ENCODE data around the gene YWHAE. TPM values are rescaled to one million over a fixed set of nuclear protein-coding genes. Genes with fewer than 3 reads are reported as not detected.

The YWHAE gene
- total RNA-seq, 1 experiment from 2014 or later: 1,282 TPM

GRCh38 chr17:1351275-1351674 lies 48.7 kb downstream of the YWHAE start:
- no peak overlapping the region for H3K27ac ChIP-seq (ENCODE audit: insufficient read length, low read depth, low read length)
- H4K8ac ChIP-seq (replicated peaks; ENCODE audit: insufficient read length, low read depth, low read length): no peak overlapping the region
- H3K4me3 Mint-ChIP-seq: no peak overlapping the region
- no peak overlapping the region for H4K91ac ChIP-seq (ENCODE audit: insufficient read length, low read depth, low read length)
- H3K27me3 ChIP-seq (ENCODE audit: insufficient read depth, low read length): no peaks in the 10 kb centered on the region
- peaks cover 59 to 86% (median 78%) of the 10 kb centered on the region in 3 experiments for H3K36me3 Mint-ChIP-seq (ENCODE audit: insufficient read depth in 1 of 3, low read depth in 3 of 3)
- H3K23me2 ChIP-seq (ENCODE audit: insufficient read length, low read depth, low read length, poor library complexity, severe bottlenecking): no peaks in the 10 kb centered on the region
- no peak overlapping the region for H3K9ac ChIP-seq (ENCODE audit: extremely low read depth, insufficient read length, low read length)
- H2BK120ac ChIP-seq (ENCODE audit: low read depth, low read length, poor library complexity, severe bottlenecking): no peak overlapping the region
- H2BK15ac ChIP-seq (ENCODE audit: low read depth, low read length): no peak overlapping the region
- H3K4ac ChIP-seq (ENCODE audit: low read depth, low read length): no peak overlapping the region
- H3K18ac ChIP-seq (ENCODE audit: insufficient read length, low read depth, low read length): no peak overlapping the region
- no peaks in the 10 kb centered on the region for H4K20me1 ChIP-seq (ENCODE audit: control insufficient read depth, insufficient read depth, insufficient read length)
- H3K9me3 ChIP-seq (ENCODE audit: control insufficient read depth, low read depth, low read length): no peaks in the 10 kb centered on the region
- WGBS (ENCODE audit: extremely low coverage, insufficient read length, low lambda C conversion rate): no CpG with 5 or more reads among the region's 5 CpGs
- no peak overlapping the region for H3K14ac ChIP-seq (ENCODE audit: insufficient read depth, low read length)
- no peak overlapping the region for H4K5ac ChIP-seq (ENCODE audit: insufficient read length, low read depth, low read length)
- peaks cover 3% of the 10 kb centered on the region for H3K79me1 ChIP-seq (ENCODE audit: insufficient read depth, low read depth, low read length, poor library complexity, severe bottlenecking)
- H3K4me2 ChIP-seq (ENCODE audit: insufficient read depth, insufficient read length, low read length): no peak overlapping the region
- no peak overlapping the region for H2BK5ac ChIP-seq (ENCODE audit: insufficient read length, low read length)
- peaks cover 9 to 10% of the 10 kb centered on the region in 2 experiments for H3K4me1 Mint-ChIP-seq
- no peak overlapping the region for H2BK20ac ChIP-seq (ENCODE audit: low read depth, low read length, poor library complexity, severe bottlenecking)
- no peaks in the 10 kb centered on the region for H3K4me1 ChIP-seq (ENCODE audit: insufficient read depth, low read length)
- H3K9me3 Mint-ChIP-seq: no peaks in the 10 kb centered on the region
- H2AK5ac ChIP-seq (ENCODE audit: insufficient read length, low read length): no peak overlapping the region
- no peak overlapping the region for H2BK12ac ChIP-seq (ENCODE audit: insufficient read length, low read depth, low read length)
- no peak overlapping the region for H3T11ph ChIP-seq (ENCODE audit: low read length)
- H3K27ac Mint-ChIP-seq: peak overlapping the region in 1 of 3 experiments; percentile 41; a peak in 3 of 7 replicates
- no peak for TF ChIP-seq CTCF (conservative IDR thresholded peaks at IDR 0.05)
- no peak overlapping the region for H2AFZ ChIP-seq (ENCODE audit: low read length)
- DNase-seq: no peak
- no peak overlapping the region for H3K56ac ChIP-seq (ENCODE audit: insufficient read length, low read depth, low read length)
- peaks cover 5% of the 10 kb centered on the region; the same call in 1 of the 2 replicates for H3K79me2 ChIP-seq (ENCODE audit: insufficient read depth, low read length)
- H3K23ac ChIP-seq (ENCODE audit: insufficient read length, low read depth, low read length): no peak overlapping the region
- no peaks in the 10 kb centered on the region; the same call in 1 of the 2 replicates for H3K27me3 Mint-ChIP-seq (ENCODE audit: low read depth)

Measured in H9 (cell line).